Measurements from ENCODE around the gene ARHGEF12.

The ARHGEF12 gene

GRCh38 chr11:120338107-120338933 lies 2.1 kb downstream of the ARHGEF12 start:
- H3K27ac ChIP-seq, result peak overlapping the region; percentile 91
- DNase-seq (ENCODE audit: low read depth, low spot score), result no peak

DNA sequence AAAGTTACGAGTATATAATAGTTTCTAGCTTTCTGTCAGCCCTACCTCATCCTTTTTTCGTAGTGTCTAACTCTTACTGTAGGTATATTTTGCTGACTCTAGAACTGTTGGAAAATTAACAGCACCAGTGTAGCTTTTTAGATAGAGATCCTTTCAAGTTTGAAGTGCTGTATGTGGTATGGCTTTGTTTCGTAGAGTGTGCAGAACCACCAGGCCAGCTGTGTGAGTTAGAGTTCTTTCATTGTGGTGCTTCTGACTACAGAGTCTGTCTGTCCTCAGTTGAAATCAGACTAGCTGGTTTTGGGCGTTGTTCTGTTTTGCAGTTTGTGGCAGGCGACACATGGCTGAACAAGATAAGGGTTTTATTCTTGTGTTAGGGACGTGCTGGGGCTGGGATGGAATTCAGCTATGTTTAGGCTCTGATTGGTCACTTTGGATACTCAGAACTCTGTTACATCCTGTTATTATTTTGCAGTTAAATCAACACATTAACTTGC lies 3.2 kb downstream of the ARHGEF12 start:
- peak overlapping the region; percentile 91 for H3K27ac ChIP-seq
- DNase-seq (ENCODE audit: low read depth, low spot score), result no peak

DNA sequence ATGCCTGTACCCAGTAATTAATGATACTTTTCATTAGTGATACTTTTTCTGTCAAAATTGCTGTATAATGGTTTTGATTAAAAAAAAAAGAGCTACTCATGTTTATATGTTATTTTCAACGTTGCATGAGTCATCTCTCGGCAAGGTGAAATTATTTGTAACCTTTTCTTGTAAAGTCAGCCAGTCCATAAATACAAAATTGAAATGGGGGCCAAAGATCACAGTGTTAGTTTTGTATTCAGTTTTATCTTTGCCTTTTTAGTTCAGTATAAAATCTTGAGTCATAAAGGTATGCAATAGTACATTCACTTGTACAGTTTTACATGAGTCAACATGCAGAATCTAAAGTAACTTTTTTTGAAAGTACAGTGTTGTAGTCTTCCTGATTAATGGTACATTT lies 4.3 kb downstream of the ARHGEF12 start:
- no peak for DNase-seq (ENCODE audit: low read depth, low spot score)
- peak overlapping the region; percentile 91 for H3K27ac ChIP-seq

DNA sequence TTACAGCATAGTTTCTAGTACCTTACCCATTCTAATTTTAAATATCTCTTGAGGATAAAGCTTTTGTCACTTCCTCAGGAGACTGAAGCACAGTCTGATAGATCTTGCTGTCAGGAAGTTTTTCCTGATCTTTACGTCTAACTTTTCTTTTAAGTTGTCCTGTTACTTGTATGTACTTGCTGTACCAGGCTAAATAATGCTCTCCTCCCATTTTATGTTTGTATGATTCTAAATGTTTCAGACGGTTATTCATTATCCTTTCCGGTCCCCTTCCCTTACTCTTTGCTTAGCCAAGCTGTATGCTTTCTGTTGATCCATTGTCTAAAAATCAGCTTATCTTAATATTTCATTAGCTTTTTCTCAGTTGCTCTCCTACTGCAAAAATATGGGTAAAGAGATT lies 6.0 kb downstream of the ARHGEF12 start:
- H3K27ac ChIP-seq, result peak overlapping the region; percentile 91
- DNase-seq (ENCODE audit: low read depth, low spot score), result no peak

GRCh38 chr11:120342678-120343077 lies 6.5 kb downstream of the ARHGEF12 start:
- DNase-seq (ENCODE audit: low read depth, low spot score), result no peak
- H3K27ac ChIP-seq, result peak overlapping the region; percentile 91

GRCh38 chr11:120343429-120343828 lies 7.2 kb downstream of the ARHGEF12 start:
- H3K27ac ChIP-seq, result peak overlapping the region; percentile 91
- DNase-seq (ENCODE audit: low read depth, low spot score), result no peak

GRCh38 chr11:120344302-120345004 lies 8.2 kb downstream of the ARHGEF12 start:
- peak overlapping the region; percentile 91 for H3K27ac ChIP-seq
- peak; percentile 57 for DNase-seq (ENCODE audit: low read depth, low spot score)

DNA sequence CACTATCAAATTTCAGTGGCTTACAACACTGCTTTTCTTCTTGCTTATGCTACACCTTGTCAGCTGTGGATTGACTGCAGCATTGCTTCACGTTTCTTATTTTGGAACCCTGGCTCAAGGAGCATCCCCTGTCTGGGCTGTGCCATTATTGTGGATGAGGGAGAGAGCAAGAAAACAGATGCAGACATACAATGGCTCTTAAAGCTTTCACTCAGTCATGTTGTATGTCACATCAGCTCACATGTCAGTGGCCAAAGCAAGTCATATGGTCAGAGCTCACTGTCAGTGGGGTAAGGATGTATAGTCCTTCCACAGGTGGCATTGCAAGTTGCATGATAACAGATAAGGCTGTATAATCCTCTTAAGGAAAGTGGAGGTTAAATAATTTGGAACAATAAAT lies 10.0 kb downstream of the ARHGEF12 start:
- DNase-seq (ENCODE audit: low read depth, low spot score), result no peak
- no peak overlapping the region for H3K27ac ChIP-seq

DNA sequence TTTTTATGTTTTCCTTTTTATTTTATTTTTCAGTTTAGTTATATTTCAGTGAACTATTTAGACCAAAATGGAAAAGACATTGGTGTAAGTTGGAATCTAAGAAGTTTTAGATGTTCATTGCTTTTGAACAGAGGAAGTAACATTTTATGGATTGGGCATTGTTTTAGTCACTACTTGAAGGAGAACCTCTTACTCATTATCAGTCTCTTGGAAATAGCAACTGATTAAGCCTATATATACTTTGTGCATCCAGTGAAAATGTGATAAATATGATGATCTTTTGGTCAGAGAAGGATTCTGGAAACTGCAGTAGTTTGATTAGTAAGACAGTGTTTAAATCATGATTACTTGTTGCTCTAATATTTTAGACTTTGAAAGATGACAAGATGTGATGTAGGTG lies 14.4 kb downstream of the ARHGEF12 start:
- no peak overlapping the region for H3K27ac ChIP-seq

GRCh38 chr11:120352405-120352804 lies 16.2 kb downstream of the ARHGEF12 start:
- no peak for DNase-seq (ENCODE audit: low read depth, low spot score)
- H3K27ac ChIP-seq, result no peak overlapping the region

More for the DNA sequence above, 14.4 kb downstream of the ARHGEF12 start:
- DNase-seq (ENCODE audit: low read depth, low spot score), result no peak

DNA sequence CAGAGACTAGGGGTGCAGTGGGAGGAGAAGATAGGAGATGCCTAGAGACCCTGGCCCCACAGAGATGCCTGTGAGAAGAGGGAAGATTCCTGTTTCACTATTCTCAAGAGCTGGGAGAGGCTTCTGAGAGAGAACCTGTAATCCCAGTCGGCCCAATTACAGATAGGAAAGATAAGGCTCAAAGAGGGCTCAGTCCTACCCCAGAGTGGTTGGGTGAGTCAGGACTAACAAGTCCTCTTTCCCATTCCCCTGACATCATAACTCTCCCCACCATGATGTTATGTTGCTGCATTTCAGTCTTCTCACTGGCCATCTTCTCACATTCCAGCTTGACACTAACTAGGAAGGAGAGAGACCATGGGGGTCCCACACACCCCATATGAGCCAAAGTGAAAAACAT lies 17.9 kb downstream of the ARHGEF12 start:
- no peak overlapping the region for H3K27ac ChIP-seq
- no peak for DNase-seq (ENCODE audit: low read depth, low spot score)

GRCh38 chr11:120354779-120355178 lies 18.6 kb downstream of the ARHGEF12 start:
- no peak for DNase-seq (ENCODE audit: low read depth, low spot score)
- no peak overlapping the region for H3K27ac ChIP-seq

DNA sequence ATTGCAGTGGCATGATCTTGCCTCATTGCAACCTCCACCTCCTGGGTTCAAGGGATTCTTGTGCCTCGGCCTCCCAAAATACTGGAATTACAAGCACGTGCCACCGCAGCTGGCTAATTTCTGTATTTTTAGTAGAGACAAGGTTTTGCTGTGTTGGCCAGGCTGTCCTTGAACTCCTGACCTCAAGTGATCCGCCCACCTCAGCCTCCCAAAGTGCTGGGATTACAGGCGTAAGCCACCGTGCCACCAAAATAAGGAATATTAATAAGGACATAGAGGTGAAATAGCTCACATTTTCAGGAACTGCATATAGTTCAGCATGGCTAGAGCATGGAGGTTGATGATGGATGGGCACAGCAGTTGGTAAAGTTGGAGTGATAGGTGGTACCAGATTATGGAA lies 21.4 kb downstream of the ARHGEF12 start:
- no peak for DNase-seq (ENCODE audit: low read depth, low spot score)
- no peak overlapping the region for H3K27ac ChIP-seq

DNA sequence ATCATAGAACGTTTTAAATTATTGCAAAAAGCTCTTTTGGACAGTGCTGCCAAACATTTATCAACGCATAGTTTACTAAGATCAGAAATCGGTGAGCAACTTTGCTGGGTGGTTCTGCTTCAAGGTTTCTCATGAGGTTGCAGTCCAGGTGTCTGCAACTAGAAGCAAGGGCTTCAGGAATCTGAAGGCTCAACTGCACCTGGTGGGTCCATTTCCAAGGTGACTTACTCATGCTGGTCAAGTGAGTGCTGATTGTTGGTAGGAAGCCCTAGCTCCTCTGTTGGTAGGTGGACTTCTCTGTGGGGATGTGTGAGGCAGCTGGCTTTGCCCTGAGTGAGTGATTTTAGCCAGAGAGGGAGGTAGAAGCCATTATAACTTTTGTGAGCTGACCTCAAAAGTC lies 22.5 kb downstream of the ARHGEF12 start:
- no peak overlapping the region for H3K27ac ChIP-seq
- no peak for DNase-seq (ENCODE audit: low read depth, low spot score)

DNA sequence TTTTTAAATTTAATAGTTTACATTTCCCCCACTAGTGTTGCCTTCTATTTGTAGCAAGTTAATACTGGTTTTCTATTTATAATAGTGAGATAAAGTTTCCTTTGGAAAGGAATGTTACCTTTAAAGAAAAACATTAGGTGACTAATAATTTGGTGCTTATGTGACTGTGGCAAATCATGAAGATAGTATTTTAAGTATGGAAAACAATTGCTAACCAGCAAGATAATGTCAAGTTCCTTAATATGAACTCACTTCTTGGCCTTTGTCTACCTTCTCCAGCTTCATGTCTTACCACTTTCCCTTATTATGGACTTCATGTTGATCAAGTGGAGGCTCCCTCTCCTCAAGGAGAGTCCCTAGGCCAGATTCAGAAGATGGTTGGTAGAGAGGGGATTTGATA lies 27.2 kb downstream of the ARHGEF12 start:
- H3K27ac ChIP-seq, result no peak overlapping the region
- DNase-seq (ENCODE audit: low read depth, low spot score), result no peak

- DNase-seq (ENCODE audit: low read depth, low spot score), result no peak
- H3K27ac ChIP-seq, result no peak overlapping the region
These were observed 29.3 kb downstream of the ARHGEF12 start for GRCh38 chr11:120365512-120365911.

DNA sequence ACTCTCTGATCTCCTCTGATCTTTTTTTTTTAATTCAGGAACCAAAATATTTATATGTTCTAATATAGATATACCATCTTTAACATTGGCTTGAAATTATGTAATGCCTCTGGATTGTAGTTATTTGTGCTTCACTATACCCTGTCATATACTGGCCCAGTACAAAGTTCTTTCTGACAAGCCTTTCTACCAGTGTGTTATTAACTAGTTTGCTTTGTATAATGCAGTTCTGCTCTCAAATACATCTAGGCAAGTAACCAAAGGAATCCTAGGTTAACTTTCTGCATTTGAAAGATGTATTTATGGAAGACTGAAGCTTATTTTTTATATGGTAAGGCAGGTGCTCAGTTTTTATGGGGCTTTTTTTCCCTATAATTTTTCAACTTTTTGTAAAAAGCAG lies 36.1 kb downstream of the ARHGEF12 start:
- H3K27ac ChIP-seq, result no peak overlapping the region
- DNase-seq (ENCODE audit: low read depth, low spot score), result no peak

DNA sequence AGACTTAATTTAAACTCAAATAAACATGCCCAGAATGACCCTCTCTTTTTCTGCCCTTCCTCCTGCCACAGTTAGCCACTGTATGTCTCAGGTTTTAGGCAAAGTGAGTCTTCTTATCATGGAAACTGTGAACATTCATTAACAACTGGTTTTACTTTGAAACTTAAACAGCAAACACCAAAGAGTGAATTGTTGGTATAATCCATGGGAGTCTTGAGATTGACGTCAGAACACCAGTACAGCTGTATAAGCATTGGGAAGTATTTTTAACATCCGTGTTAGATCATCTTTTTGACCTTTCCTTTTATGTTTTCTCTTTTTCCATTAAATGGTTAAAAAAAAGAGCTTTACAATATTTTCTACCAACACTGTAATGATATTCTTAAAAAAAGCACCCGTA lies 38.9 kb downstream of the ARHGEF12 start:
- no peak for DNase-seq (ENCODE audit: low read depth, low spot score)
- H3K27ac ChIP-seq, result no peak overlapping the region

GRCh38 chr11:120376547-120377182 lies 40.5 kb downstream of the ARHGEF12 start:
- no peak overlapping the region for H3K27ac ChIP-seq
- DNase-seq (ENCODE audit: low read depth, low spot score), result no peak

DNA sequence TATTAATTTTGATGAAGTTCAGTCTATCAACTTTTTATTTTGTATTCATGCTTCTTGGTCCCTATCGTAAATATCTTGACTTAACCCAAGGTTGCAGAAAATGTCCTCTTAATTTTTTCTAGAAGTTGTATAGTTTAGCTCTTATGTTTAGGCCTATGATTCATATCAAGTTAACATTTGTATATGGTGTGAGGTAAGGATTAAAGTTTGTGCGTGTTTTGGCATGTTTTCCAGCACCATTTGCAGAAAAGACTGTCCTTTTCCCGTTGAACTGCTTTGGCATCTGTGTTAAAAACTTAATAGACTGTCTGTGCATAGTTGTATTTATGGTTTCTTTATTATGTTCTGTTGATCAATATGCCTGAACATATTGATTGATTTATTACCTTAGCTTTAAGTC lies 42.3 kb downstream of the ARHGEF12 start:
- DNase-seq (ENCODE audit: low read depth, low spot score), result no peak
- H3K27ac ChIP-seq, result peak overlapping the region; percentile 22

GRCh38 chr11:120381401-120381800 lies 45.2 kb downstream of the ARHGEF12 start:
- DNase-seq (ENCODE audit: low read depth, low spot score), result no peak
- no peak overlapping the region for H3K27ac ChIP-seq
